ENCODE data around the gene ST8SIA5. TPM values are rescaled to one million over a fixed set of nuclear protein-coding genes. Genes with fewer than 3 reads are reported as not detected.

The ST8SIA5 gene
- total RNA-seq, 2 experiments from 2014 or later = 0.08 TPM; not detected in 1

GRCh38 chr18:46663539-46663938, 93.3 kb downstream of the ST8SIA5 start:
- POLR2A ChIA-PET = no interaction called here
- Mint-ChIP-seq H3K27me3 (no peaks in the 10 kb centered on the region), H3K36me3 (ENCODE audit: low read depth) (no peaks in the 10 kb centered on the region), H3K4me1 (ENCODE audit: low read depth) (no peaks in the 10 kb centered on the region), H3K27ac (no peak overlapping the region), H3K4me3 (no peak overlapping the region), H3K9me3 (no peaks in the 10 kb centered on the region)
- TF ChIP-seq CTCF (IDR thresholded peaks at IDR 0.05) = no peak
- ATAC-seq (ENCODE audit: poor library complexity) = no peak
- H3K4me3 ChIP-seq (ENCODE audit: low read length) = no peak overlapping the region
- no peaks in the 10 kb centered on the region for H3K4me1 ChIP-seq (ENCODE audit: insufficient read depth, low read length)
- CTCF ChIA-PET = no interaction called here
- H3K27ac ChIP-seq (ENCODE audit: low read depth in 1 of 2, low read length in 2 of 2) = no peak overlapping the region
- DNase-seq = no peak
- intact Hi-C loops (cut with DNase I, micrococcal nuclease) = no loop called here
- no peaks in the 10 kb centered on the region for H3K27me3 ChIP-seq (ENCODE audit: control insufficient read depth in 1 of 2, insufficient read depth in 2 of 2, low read length in 2 of 2)
- no peaks in the 10 kb centered on the region for H3K9me3 ChIP-seq (ENCODE audit: control insufficient read depth in 1 of 2, insufficient read depth in 1 of 2, low read length in 2 of 2)
- no peaks in the 10 kb centered on the region for H3K36me3 ChIP-seq (ENCODE audit: insufficient read depth, low read length)

GRCh38 chr18:46660957-46661749, 95.7 kb downstream of the ST8SIA5 start:
- Mint-ChIP-seq H3K9me3 (no peaks in the 10 kb centered on the region), H3K4me1 (ENCODE audit: low read depth) (no peaks in the 10 kb centered on the region), H3K27ac (no peak overlapping the region), H3K4me3 (no peak overlapping the region), H3K27me3 (no peaks in the 10 kb centered on the region), H3K36me3 (ENCODE audit: low read depth) (no peaks in the 10 kb centered on the region)
- CTCF ChIA-PET = no interaction called here
- no peak for ATAC-seq (ENCODE audit: poor library complexity)
- TF ChIP-seq CTCF (IDR thresholded peaks at IDR 0.05) = no peak
- intact Hi-C loops (cut with DNase I, micrococcal nuclease) = no loop called here
- Histone ChIP-seq H3K36me3 (ENCODE audit: insufficient read depth, low read length) (no peaks in the 10 kb centered on the region), H3K9me3 (ENCODE audit: control insufficient read depth in 1 of 2, insufficient read depth in 1 of 2, low read length in 2 of 2) (no peaks in the 10 kb centered on the region), H3K27ac (ENCODE audit: low read depth in 1 of 2, low read length in 2 of 2) (no peak overlapping the region), H3K4me3 (ENCODE audit: low read length) (no peak overlapping the region), H3K4me1 (ENCODE audit: insufficient read depth, low read length) (peaks cover 3% of the 10 kb centered on the region), H3K27me3 (ENCODE audit: control insufficient read depth in 1 of 2, insufficient read depth in 2 of 2, low read length in 2 of 2) (no peaks in the 10 kb centered on the region)
- no peak for DNase-seq
- POLR2A ChIA-PET = no interaction called here

- no peaks in the 10 kb centered on the region for H3K27me3 ChIP-seq (ENCODE audit: control insufficient read depth in 1 of 2, insufficient read depth in 2 of 2, low read length in 2 of 2)
- no peak overlapping the region for H3K27ac Mint-ChIP-seq
- H3K9me3 Mint-ChIP-seq = no peaks in the 10 kb centered on the region
- H3K36me3 Mint-ChIP-seq (ENCODE audit: low read depth) = no peaks in the 10 kb centered on the region
- no peaks in the 10 kb centered on the region for H3K36me3 ChIP-seq (ENCODE audit: insufficient read depth, low read length)
- H3K4me3 Mint-ChIP-seq = no peak overlapping the region
- no peak overlapping the region for H3K4me3 ChIP-seq (ENCODE audit: low read length)
- ChIA-PET CTCF (interaction anchor here (1.4 kb wide), 1 partner anchor 486 kb away, joined by 4 read pairs; a partner anchor contains a TSS), POLR2A (no interaction called here)
- no peak for TF ChIP-seq CTCF (IDR thresholded peaks at IDR 0.05)
- H3K27ac ChIP-seq (ENCODE audit: low read depth in 1 of 2, low read length in 2 of 2) = no peak overlapping the region
- no peaks in the 10 kb centered on the region for H3K4me1 Mint-ChIP-seq (ENCODE audit: low read depth)
- peaks cover 3% of the 10 kb centered on the region for H3K4me1 ChIP-seq (ENCODE audit: insufficient read depth, low read length)
- ATAC-seq (ENCODE audit: poor library complexity) = no peak
- no peak for DNase-seq
- no peaks in the 10 kb centered on the region for H3K27me3 Mint-ChIP-seq
- intact Hi-C loops (cut with DNase I, micrococcal nuclease) = loop anchor here in 1 of 2 experiments (2.0 kb wide), 2 partner anchors 105 to 379 kb away; no protein-coding TSS in a partner anchor
- no peaks in the 10 kb centered on the region for H3K9me3 ChIP-seq (ENCODE audit: control insufficient read depth in 1 of 2, insufficient read depth in 1 of 2, low read length in 2 of 2)
Measured at GRCh38 chr18:46659484-46659883, 97.4 kb downstream of the ST8SIA5 start.
